H1 (cell line): ENCODE results near the gene LACTB. TPM values are rescaled to one million over a fixed set of nuclear protein-coding genes. Genes with fewer than 3 reads are reported as not detected.

Experiments
- ASH2L ChIP-seq: fragments of 200-600, 300-600 bp; sonication (generic); IDR thresholded peaks from one replicate; pipeline ENCODE4 v1.7.1; 2017; ENCODE audit warnings: low read length
- BACH1 ChIP-seq: IDR thresholded peaks from 2 replicates; pipeline ENCODE4 v1.6.1; 2012; ENCODE audit warnings: low read length, improper control_type of control experiment
- KDM5A ChIP-seq: fragments of 200-600 bp; IDR thresholded peaks from 2 replicates; pipeline ENCODE4 v1.7.1; 2012; ENCODE audit warnings: mild to moderate bottlenecking, low read length, inconsistent platforms, mixed read lengths
- RXRA ChIP-seq: IDR thresholded peaks from 2 replicates; pipeline ENCODE4 v1.6.1; 2011; ENCODE audit warnings: low read depth, mild to moderate bottlenecking, low read length, moderate library complexity; ENCODE audit not compliant: insufficient read depth
- SP1 ChIP-seq: IDR thresholded peaks from 2 replicates; pipeline ENCODE4 v1.6.1; 2011; ENCODE audit warnings: low read depth, low read length
- polyA plus RNA-seq, 7 experiments: library from polyadenylated mRNA; depleted of rRNA in 3 of 7; stranded (reverse) in 5 of 7; unstranded in 2 of 7; fragments of >200 nt in 5 of 7; fragments of 200-250 nt in 2 of 7; gene quantifications; 1 replicate in 5 of 7; 2 replicates in 1 of 7; 4 replicates in 1 of 7; pipeline versions ENCODE4 v1.2.1 to v1.2.3, GENCODE V29; 2011 to 2013; ENCODE audit warnings: missing spikeins in 2 of 7, mixed read lengths in 2 of 7
- total RNA-seq: library from RNA; stranded (reverse); fragmentation: NEBNext Ultra II Directional; extraction: Animal tissue kit (Norgen Biotek cat#: 25700); gene quantifications from 2 replicates; pipeline ENCODE4 v1.2.1, GENCODE V29; 2021

LACTB gene
- total and polyA plus RNA-seq, 2 of the 8 experiments (the other 6 are each of a cell fraction or from before 2014, with no cell fraction given), result 5.8 to 14.9 TPM

- TF ChIP-seq RXRA (no peak), BACH1 (no peak), ASH2L (no peak), SP1 (no peak), KDM5A (no peak)
Observed at GRCh38 chr15:63109498-63109897, 12.2 kb upstream of the LACTB start (continued).
